AG20443 (cell line): ENCODE results near the gene MAP3K20.

Experiments
- DNase-seq: peaks from one replicate; pipeline ENCODE4 v3.0.0; 2012; ENCODE audit warnings: low spot score, mixed read lengths

The MAP3K20 gene

DNA sequence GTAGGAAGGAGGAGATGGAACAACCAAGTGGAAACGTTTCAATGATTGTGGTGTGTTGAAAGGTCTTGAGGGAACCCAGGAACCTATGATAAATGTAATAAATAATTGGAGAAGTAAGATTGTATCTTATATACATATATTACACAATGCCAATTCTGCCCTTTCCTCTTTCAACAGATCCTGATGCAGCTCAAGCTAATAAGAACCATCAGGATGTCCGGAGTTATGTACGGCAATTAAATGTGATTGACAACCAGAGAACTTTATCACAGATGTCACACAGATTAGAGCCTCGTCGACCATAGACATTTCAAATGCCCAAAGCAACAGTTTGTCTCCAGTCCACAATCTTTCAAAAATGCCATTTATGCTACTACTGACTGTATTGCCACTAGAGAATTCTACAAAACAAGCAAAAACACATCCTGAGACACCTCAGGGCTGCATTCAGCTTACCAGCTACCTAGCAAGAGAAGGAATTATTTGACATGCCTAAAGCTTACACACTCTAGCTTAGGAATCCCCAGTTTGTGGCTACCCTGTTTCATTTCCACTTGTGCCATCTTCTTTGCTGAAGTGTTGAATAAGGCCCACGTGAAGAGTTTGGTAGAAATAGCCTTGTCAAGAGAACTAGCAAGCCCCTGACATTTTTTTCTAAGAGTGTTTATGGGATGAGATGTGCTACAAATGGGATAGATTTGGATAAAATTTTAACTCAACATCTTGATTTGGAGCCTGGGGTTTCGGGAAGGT is 24.0 kb upstream of the MAP3K20 start:
- no peak for DNase-seq

DNA sequence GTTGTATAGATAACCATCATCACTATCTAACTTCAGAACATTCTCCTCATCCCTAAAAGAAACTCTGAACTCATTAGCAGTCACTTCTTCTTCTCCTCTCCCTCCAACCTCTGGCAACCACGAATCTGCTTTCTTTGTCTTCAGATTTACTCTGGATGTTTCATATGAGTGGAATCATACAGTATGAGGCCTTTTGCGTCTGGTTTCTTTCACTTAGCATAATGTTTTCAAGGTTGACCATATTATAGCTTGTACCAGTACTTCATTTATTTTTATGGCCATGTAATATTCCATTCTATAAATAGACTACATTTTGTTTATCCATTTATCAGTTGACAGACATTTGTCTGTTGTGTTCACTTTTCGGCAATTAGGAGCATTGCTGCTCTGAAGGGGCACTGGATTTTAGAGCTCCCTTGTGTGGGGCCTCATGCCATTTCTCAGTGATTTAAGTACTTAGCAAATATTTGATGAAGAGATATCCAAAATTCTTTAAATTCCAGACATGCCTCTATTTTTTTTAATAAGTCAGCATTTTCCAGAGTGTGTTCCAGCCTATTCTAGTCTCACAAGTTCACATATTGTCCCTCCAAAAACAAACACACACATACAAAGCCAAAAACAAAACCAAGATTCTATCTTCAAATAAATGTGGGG is 22.5 kb upstream of the MAP3K20 start:
- no peak for DNase-seq

DNA sequence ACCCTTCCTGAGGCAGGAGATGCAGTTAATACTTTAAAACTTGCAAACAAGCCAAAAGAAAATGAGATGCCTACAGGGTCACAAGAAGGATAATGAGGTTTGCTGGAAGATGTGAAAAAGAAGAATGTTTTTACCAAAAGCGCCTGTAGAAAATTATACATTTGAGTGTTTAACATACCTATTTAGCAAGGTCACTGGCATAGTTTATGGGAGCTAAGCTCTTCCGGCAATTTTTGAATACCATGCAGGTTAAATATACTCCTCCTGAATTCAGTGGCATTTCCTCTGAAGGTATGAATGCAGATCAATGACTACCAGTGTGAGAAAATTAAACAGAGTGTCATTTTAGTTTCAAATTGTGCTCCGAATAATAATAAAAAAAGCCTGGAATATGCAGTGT is 21.2 kb upstream of the MAP3K20 start:
- no peak for DNase-seq

DNA sequence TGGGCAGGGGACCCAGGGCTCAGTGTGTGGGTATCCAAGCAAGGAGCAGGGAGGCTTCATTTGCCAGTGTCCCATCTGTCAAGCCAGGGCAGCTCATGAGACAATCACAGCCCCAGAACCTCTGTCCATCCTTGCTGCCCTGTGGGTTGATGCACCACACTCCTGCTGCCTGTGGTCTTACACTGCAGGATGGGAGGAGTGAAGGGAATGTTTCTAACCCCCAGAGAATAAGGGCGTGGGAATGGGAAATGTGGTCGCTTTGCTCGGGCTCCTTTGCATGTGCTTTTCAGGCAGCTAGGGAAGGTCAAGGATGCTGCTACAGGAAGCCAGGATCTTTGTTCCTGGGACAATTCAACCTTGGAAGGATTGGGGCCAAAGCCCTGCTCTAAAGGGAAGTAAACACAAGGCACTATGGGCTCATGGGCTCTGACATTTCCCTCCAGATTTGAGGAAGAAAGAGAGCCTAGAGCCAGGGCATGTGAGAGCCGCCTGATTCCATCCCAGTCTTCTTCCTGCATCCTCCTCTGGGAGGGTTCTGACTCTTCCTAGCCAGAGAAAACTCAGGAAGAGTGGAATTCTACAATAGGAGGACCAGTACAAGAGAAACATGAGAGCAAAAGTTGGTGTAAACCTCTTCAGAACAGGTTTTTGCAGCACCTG is 18.8 kb upstream of the MAP3K20 start:
- DNase-seq, result no peak

DNA sequence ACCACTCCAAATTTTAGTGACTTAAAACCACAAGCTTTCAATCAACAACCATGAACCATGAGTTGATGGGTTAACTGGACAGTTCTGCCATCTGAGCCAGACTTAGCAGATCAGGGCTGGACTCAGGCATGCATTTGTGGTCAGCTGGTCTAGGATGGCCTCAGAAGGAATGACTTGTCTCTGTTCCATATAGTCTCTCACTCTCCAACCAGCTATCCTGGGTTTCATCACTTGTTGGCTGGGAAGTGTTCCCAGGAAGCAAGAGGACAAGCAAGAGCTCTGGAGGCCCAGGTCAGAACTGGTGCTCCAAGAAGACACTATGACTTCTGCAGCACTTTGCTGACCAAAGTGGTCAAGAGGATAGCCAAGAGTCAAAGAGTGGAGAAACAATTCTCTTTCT is 17.5 kb upstream of the MAP3K20 start:
- peak; percentile 60 for DNase-seq

DNA sequence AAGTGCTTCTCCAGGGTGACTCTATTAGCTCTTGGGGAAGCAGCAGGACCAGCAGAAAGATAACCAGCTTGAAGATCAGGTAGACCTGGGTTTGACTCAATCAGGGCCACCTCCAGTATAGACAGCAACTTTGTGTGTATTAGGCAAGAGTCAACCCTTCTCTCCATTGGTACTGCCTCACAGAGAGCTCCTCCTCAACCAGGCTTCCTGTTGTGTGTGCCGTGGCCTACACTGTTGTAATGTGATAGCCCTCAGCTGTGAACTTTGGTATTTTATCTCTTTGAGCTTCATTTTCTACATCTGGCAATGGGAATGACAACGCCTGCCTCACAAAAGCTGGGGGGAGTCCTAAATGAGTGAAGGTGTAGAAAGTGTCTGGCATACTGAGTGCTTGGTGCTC is 17.0 kb upstream of the MAP3K20 start:
- no peak for DNase-seq

DNA sequence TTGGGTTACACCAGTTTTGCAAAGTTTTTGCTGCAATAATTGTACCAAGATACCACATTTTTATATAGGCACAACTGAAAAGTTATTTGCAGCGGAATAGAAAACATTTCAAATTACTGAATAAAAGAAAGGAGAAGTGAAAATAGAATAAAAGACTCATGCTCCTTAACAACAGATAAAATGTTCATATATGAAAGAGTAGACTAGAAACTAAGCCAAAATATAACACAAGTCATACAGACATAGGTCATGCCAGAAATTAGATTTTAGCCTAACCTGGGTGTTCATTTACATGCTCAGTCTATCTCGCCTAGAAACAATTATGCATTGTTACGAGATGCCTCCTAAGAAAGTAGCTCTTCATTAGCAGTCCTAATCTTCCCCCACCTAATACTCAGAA is 16.4 kb upstream of the MAP3K20 start:
- no peak for DNase-seq

DNA sequence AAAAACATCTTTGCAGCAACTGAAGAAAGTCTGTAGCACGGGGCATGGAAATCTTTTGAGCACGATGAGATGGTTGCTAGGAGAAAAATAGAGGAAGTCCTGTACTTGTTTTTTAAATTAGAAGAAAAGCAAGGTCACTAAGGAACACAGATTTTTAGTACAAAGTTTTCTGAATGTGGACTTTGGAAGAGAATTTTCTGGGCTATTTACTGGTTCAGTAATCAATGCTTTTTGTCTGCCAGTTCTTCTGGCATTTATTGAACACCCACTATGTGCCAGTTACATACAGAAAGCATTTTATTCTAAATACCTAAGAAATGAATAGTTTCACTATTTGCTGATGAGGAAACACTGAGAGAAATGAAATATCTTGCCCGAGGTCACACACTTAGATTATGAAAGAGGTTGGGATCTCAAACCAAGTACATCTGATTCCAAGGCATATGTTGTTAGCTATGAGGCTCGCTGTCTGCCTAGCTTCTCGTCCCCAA is 15.6 kb upstream of the MAP3K20 start:
- DNase-seq, result peak; percentile 37

DNA sequence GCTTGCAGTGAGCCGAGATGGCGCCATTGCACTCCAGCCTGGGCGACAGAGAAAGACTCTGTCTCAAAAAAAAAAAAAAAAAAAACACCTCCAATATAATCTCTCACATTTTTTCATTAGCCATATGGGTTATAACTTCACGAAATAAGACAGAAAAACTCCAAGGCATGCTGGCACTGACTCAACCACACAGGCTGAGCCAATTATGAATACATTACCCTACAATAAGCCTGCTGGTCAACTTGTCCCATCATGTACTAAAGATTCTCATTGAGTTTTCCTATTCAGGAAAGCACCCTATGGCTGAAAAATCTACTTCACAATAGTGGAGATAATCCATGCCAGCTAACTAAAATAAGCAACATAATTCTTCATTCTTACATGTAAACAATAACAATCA is 12.8 kb upstream of the MAP3K20 start:
- no peak for DNase-seq

DNA sequence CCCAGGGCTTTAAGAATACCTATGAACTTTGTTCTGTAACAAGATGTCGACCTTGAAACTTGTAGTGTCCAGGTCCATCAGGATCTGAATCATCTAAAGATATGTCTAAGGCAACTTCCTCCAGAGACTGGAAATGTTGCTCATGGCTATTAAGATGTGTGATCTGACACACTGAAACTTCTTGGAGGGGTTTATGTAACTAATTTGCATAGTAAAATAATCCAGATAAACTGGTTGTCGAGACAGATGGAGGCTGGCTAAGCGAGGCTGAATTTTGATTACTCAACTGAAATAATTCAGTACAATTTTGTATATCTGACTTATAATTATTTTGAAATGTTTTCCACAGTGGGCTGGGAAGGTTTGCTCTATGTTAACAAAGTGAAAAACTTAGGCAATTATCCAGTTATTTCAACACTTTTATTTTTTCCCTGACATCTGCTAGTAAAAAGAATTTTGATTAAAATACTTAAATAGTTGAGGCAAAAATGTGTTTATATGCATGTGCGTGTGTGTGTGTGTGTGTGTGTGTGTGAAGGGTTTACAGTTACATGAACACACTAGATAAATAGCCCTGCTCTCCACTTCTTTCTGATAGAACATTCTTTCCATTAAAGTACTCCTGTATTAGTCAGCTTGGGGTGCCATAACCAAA is 11.4 kb upstream of the MAP3K20 start:
- DNase-seq, result no peak

DNA sequence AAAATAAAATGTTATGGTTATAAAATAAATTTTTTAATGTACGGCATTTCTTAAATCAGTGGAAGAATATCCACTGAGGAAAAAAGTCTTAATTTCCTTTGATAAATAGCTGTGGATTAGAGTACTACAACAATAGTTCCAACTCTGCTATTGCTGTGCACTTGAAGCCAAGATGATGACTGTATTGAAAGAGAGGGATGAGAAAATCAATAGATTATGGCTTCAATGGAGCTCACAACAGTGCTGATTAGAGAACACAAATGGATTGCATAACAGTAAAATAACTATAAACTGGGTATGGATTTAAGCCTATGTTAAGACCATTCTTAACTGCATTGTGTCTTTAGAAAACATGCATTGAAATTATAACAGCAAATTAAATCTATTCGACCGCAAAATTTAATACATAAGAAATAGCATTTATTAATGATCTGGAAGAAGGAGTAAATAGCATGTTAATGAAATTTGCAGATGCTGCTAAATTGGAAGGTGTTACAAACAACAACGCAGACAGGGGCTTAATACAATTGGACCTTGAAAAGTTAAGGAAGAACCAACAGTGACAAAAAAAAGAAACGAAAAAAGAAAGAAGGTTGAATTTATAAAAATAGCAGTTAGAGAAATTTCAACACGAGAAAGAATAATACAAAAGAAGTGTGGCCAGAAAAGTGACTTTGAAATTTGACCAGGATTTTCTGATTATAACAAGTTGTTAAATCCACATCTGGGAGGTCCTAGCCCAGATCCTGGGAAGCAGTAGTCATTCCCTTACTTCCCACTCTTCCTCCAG is 8.6 kb upstream of the MAP3K20 start:
- no peak for DNase-seq

DNA sequence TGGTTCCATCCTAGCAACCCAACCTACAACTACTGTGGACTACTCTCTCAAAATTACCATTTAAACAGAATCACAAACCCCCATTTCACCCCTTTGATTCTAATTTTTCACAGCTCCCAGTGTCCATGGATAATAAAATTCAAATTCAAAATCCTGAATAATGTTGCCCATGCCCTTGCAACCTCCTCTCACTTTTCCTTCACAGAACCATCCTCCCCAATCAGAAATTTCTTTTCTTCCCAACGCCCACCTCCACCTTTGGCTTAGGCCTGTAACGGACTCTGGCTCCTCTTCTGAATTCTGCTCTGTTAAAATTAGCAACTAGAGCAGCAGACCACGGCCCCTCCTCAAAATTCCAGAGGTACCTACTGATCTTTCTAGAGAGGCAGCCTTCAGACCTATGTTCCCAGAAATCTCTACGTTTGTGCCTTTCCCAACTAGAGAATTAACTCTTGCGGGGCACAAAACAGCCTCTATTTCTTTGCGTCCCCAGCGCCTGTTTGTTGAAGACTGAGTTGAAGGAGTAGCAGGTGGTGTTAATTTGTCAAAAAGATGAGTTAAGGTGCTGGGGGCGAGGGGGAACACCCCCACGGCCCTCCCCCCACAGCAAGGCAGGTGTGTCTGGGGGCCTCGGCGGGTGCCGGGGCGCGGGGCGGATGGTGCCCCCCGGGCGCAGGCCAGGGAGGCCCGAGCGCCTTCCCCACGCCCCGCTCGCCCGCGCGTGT is 428 bp upstream of the MAP3K20 start:
- DNase-seq, result no peak

DNA sequence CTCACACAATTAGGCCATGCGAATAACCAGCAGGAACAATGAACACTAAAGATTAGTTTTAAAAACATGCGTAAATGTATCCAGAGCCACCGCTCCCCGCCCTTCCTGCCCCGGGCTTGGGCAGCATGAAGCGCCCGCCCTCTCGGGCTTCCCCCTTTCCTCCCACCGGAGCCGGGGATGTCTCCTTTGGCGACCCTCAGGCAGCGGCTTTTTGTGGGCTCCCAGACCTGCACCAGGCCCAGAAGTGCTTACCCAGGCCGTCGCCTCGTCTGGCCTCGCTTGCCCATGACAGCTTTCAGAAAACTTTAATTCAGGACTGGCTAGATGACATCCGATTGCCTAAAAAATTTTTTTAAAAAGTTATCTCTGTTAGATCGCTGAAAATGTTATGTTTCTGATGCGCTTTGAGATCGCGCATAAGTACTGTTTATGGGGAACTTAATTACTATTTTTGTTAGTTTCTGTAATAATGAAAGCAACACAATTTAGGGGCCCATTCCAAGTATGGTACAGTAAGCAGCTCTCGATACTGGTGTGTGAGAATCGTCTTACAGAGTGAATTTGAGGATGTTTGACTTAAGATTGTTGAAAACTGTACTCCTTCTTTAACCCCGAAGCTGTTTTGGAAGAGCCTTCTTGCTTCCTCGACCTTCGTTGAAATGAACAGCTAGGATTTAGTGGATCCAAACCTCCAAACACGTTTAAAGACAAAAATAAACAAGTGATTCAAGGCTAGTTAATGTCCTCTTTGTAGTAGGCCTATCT is 1.1 kb downstream of the MAP3K20 start:
- DNase-seq, result peak; percentile 47

DNA sequence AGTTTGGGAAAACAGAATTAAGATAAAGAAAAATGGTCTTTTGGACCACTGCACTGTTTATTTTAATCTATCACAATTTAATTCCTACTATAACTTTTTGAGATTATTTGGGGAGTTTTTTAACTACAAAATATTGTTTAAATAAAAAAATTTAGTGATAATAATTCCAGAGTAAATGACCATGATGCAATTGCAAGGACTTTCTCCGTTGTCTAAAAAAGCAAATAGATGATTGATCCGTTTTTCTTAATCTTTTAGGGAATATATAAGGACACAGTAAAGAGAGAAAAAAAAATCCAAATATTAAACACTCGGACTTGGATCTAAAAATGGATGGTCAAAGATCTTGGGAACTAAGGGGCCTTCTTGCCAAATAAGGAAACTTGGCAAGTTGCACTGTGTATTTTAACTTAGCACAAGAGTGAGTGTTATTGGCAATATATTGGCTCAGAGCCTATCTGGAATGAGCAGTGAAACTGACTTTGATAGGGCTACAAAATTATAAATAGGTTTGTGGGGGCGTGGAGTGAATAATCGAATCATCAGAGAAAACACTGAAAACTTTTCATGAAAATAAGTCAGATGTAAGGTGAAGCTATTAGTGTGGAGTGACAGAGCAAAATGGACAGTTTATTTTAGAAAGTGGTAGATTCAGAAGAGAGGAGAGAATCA is 2.0 kb downstream of the MAP3K20 start:
- DNase-seq, result no peak

DNA sequence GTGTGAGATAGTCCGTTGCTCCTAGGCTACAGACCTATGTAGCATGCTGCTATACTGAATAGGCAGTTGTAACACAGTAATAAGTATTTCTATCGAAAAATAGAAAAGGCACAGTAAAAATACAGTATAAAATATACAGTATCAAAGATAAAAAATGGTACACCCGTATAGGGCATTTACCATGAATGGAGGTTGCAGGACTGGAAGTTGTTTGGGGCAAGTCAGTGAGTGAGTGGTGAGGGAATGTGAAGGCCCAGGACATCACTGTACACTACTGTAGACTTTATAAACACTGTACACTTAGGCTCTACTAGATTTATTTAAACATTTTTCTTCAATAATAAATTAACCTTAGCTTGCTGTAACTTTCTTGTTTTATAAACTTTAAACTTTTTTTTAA is 3.5 kb downstream of the MAP3K20 start:
- no peak for DNase-seq

DNA sequence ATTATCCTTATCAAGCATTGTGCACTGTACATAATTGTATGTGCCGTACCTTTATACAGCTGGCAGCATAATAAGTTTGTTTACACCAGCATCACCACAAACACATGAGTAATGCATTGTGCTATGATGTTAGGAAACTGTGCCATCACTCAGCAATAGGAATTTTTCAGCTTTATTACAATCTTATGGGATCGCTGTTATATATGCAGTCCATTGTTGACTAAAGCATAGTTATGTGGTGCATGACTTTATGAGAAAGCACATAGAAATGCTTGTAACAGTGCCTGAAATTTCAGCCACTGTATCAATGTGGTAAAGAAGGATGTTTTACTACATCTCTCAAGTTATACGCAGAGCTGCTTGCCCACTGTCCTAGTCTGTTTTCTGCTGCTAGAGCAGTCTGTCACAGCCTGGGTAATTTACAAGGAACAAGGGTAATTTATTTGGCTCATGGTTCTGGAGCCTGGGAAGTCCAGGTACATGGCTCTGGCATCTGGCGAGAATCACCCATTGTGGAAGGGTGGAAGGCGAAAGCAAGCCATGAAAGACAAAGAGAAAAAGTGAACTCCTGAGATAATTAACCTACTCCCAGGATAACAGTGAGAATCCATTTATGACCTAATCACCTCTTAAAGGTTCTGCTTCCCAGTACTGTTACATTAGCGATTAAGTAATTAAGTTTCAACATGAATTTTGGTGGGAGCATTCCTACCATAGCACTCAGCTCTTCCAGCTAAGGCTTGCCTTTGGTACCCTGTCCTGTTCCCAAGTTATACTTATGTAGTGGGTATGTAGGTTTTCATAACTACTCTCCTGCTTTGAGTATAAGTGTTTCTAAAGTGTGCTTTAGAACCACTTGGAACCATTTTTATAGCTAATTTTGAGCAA is 4.6 kb downstream of the MAP3K20 start:
- peak; percentile 56 for DNase-seq

DNA sequence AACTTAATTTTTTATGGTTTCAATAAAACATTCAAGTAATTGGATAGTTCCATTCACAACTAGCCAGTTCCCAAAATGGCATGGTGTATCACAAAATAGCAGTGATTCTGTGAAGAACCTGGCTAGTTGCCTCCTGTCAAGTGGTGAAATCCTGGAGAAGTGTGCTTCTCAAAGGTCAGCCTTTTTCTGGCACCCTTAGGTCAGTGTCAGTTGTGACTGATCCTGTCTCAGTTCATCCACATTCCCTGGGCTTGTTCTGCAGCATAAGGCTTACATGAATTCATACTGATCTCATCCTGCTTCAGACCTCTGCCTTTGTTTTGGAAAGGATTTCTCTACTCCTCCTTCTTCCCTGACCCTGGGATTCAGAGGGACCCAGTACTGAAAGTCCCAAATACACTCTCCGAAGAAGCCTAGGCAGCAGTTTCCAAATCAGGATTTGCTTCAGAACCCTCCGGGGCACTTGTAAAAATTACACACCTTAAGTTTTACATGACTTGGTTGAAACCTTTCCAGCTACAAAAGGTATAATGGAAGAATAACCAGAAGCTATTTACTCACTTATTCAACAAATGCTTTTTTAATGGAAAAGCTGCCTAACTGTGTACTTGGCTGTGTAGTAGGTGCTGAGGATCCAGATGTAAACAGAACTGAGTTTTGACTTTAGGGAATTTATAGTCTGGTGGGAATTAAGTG is 11.0 kb downstream of the MAP3K20 start:
- DNase-seq, result peak; percentile 24

DNA sequence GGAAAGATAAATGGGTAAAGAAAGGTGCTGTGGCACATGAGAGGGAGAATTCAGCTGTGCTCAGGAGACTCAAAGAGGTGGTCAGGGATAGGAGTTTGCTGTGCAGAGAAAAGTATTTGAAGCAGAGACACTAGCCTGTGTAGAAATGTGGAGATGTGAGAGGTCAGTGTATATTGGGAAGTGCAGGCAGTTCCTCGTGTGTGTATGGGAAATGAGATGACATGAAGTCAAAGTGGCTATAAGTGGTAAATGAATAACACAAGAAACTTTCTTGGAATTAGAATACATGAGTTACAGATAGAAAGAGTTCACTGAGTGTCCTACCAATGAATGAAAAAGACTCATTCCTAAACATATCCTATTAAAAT is 11.6 kb downstream of the MAP3K20 start:
- DNase-seq, result no peak
